HuH-7 (cell line): ENCODE results near the gene ALDH1A1.
"Not testable (repeated sequence)": the region's sequence is repeated elsewhere in the genome, so short reads cannot be mapped to it uniquely, and the experiment has no call there.

Experiments
- DNase-seq: peaks from one replicate; pipeline ENCODE4 v3.0.0; 2011; ENCODE audit warnings: low spot score

The ALDH1A1 gene

DNA sequence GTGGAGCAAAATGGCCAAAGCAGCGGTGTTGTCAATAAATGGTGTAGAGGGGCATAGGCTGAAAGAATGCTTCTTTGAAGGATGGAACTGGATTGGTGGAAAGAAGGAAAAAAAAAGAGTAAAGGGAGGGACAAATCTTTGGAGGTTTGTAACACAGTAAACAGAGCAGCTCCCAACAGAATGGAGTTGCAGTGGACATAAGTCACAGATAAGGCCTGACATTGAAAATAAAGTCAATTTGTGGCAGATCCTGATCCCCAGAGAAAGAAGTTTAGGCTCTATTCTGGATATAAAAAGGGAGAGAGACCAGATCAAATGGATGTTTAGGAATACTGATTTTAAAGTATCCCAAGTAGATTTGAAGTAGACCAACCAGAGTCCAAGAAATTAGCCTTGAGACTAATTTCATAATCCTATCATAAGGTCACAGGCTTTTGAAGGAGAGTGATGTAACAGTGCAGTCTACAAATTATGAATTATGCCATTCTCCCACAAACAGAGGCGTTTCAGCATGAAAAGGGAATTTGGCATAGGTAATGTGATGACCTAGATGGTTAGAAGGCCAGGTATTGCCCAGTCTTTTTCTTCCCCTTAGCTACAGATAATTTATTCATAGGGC lies 8.9 kb downstream of the ALDH1A1 start:
- DNase-seq = no peak

DNA sequence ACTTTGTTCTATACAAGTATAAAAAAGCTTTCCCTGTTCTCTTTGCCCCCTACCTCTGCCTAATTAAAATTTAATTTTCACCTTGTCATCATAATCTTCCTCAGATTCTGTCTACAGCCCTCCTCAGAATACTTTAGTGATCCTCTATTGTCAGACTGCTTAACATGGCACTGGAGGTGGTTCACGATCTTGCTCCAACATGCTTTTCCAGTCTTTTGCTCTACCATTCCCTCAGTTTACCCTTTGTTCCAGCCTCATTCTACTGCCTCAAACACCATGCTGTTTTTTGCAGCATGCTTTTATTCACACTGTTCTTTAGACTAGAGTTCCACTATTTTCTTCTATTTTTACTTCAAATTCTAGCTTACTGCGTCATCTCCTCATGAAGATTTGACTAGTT lies 10.4 kb downstream of the ALDH1A1 start:
- no peak for DNase-seq

DNA sequence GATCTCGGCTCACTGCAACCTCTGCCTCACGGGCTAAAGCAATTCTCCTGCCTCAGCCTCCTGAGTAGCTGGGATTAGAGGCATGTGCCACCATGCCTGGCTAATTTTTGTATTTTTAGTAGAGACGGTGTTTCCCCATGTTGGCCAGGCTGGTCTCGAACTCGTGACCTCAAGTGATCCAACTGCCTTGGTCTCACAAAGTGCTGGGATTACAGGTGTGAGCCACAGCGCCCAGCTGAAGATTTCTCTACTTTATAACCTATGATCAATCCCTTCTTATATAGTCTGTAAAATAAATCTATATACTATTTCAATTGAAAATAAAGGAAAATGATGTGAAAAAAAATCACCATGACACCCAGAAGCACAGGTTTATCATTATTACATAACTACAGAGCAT lies 13.3 kb downstream of the ALDH1A1 start:
- not testable (repeated sequence) for DNase-seq

DNA sequence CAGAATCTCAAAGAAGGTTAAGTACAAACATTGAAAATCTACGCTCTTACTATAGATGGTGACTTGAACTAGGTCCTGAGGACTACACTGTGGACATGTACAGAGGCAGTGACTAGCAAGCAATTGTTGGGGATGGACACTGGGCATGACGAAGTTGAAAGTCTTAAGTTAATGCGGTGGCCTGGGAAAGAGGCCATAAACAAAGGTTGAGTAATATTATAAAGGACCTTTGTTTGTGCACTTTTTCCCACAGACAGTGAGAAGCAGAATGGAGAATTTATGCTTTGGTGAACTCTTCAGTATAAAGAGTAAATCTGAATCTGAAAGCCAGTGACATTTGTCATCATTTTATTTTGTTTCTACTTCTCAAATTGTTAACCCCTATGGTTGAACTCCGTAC lies 15.3 kb downstream of the ALDH1A1 start:
- peak; percentile 24 for DNase-seq

DNA sequence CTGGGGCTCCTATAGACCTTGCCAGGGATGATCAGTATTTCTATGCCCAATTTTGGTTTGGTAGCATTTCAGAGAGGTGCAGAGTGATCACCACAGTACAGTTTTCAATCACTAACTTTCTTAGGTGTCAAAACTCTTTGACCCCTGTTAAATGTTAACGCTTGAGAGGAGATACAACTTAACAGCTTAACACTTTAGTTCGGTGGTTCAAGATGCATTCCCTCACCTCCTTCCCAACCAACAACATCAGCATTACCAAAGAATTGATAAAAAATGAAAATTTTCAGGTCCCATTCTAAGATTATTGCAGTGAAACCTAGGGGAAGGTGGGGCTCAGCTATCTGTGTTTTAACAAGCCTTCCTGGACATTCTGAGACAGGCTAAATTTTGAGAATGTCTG lies 16.2 kb downstream of the ALDH1A1 start:
- DNase-seq = no peak

DNA sequence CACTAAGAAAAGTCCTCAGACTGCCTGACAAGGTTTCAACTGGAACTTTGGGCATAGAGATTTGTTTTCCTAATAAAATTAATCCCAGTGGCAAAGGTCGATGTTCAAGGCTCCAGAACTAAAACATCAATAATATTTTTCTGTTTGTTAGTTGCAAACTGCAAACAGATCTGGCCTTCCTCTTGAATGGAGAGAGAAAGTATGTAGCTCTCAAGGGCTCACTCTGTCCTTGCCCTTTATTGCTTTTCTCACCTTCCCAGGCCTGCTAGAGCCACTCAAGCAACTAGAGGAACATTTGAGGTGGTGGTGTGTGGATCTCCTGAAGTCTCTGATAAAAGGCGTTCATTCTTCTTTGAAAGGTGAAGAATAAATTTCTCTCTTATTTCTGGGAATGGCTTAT lies 16.6 kb downstream of the ALDH1A1 start:
- DNase-seq = no peak

DNA sequence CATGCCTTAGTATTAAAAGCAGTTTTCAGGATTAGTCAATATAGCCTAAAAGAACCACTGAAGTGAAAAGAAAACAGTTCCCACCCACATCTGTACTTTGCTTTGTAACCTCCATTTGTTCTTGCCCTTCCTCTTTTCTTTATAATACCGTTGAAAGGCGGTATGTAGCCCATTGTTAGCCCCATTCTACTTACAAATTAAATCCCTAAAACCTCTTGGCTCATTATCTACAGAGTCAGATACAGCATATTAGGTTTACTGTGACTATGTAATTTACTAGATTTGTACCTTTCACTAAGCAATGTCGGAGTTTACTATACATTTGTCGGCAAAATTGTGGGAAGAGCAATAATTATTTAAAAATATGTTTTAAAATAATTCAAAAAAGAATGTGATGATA lies 17.3 kb downstream of the ALDH1A1 start:
- no peak for DNase-seq

DNA sequence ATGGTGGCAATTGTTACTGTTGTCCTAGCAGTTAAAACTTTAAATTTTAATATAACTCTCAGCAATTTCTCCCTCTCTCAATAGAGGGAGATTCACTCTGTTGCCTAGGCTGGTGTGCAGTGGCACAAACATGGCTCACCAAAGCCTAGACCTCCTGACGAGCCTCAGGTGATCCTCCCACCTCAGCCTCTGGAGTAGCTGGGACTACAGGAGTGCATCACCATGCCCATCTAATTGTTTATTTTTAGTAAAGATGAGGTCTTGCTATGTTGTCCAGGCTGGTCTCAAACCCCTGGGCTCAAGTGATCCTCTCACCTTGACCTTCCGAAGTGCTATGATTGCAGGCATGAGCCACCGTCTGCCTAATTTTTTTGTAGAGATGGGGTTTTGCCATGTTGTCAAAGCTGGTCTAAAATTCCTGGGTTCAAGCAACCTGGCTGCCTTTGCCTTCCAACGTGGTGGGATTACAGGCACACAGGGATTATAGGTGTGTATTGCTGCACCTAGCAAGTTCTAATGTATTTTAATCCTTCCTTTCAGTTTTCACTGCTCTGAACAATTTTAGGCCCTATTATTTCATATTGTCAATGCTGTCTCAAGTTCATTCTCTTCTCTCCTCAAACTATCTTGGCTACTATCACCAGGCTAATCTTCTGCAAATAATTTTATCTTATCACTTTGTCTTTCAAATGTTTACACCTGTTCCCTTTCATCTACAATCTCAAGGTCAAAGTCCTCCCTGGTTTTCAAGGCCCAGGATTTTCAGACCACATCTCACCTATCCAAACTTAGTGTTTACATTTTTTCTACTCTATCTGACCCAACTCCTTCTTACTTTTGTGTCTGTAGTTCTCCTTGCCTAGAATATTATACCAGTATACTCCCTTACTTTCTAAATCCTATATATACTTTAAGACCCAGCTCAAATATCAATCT lies 18.9 kb downstream of the ALDH1A1 start:
- DNase-seq = no peak

DNA sequence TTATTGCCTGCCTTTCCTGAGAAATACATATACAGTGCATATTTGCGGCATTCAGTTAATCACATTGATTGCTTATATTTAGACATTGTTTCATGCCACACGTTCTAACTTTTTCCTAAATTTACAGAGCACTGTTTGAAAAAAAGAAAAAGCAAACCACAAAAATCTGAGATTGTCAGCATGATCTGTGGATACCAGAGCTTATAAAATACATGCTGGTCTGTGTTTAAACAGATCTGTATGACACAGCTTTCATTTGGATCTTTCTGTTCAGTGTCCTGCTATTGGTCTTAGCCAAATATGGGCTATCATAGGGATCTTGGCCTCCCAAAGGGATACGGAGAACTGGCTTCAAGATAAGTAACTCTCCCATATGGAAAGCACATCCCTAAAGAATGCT lies 20.2 kb downstream of the ALDH1A1 start:
- DNase-seq = no peak

DNA sequence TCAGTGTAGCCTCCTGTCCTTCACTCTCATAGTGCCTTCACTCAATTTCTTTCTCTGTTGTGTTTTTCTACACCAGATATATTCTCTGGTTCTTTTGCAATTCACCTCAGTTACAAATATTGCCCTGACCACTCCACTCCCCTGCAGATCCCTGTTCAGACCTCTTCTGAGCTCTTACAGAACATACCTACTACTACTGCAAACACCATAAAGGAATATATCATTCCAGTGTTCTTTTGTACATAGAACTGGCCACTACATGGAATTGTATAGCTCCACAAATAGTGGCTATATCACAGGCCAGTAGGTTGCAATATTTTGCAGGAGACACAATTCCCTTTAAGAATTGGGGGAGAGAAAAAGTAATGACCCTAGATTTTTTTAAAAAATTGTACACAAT lies 21.0 kb downstream of the ALDH1A1 start:
- peak; percentile 13 for DNase-seq

DNA sequence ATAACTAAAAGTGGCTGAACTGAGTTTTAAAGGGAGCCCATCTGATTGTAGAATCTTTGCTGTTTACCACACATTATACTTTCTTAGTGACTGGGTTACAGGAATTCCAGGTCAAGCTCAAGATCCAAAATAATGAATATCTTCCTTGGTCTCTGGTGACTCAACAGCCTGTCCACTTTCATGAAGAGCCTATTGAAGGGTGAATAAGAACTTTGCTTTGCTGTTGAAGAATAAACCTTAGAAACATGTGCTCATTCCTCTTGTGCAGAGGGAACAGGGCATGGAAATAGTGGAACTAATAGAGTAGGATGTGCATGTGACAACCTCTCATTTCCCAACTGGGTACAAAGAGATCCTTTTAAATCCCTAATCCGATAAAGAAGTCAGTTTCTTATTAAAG lies 21.4 kb downstream of the ALDH1A1 start:
- no peak for DNase-seq

DNA sequence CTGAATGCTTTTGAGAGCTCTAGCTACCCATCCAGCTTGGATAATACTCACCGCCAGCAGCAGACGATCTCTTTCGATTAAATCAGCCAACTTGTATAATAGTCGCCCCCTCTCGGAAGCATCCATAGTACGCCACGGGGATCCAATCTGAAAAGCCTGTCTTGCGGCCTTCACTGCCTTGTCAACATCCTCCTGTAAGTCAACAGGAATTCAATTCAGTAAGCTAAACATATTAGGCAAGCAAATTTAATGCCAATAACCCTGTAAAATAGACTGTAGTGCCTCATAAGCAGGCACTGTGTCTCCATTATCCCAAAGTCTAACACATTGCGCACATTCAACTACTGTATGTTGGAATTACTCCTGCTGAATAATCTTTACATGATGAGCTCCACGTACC lies 22.0 kb downstream of the ALDH1A1 start:
- no peak for DNase-seq

DNA sequence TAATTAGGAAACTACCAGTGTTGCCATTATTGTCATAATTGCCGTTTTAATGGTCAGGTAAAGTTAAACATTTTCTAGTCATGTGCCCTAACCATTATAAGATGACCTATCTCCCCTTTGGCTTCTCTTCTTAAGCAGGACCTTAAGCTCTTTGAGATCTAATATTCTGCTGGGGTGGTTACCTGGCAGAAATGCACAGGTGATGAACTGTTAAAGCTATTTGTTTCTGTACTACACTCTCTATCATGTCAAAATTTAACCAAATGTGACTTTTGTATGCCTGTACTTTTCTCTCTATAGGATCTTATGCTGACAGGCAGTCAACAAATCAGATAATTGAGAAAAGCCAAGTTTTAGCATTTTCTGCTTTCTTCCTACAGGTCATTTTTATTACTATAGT lies 23.3 kb downstream of the ALDH1A1 start:
- no peak for DNase-seq

DNA sequence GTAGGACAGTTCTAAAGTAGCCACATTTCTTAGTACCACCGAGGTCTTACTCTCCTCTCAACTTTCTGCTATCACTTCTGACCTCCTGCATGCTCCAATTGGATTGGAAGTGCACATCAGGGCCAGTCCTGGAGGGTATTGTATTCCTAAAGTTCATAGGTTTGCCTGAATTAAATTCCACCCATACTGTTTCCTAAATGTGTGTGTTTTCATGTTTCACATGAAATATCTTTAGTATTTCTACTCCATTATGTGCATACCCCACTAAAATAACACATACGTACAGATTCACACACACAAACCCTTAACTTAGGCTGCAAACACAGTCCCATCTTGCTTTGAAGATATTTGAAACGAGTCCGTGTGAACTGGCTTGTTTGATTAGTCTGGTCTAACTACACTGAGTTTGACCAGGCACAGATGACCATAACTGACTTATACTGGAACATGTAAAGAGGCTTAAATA lies 24.8 kb downstream of the ALDH1A1 start:
- DNase-seq = no peak

DNA sequence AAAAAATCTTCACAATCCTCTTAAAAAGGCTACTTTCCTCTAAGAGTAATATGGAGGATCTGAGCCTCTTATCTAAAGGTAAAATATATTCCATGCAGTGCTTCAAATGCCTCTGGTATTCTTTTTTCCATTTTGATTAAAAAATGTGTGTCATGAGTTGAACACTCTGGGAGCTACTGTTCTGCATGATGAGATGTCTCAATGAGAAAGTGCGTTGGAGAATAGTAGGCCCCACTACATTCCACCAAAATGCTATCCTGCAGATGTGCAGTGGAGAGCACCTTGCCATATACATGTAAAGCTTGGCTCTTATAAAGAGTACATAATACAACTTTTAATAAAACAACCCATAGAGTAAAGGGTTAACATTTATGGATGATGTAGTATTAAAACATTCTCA lies 26.3 kb downstream of the ALDH1A1 start:
- no peak for DNase-seq

DNA sequence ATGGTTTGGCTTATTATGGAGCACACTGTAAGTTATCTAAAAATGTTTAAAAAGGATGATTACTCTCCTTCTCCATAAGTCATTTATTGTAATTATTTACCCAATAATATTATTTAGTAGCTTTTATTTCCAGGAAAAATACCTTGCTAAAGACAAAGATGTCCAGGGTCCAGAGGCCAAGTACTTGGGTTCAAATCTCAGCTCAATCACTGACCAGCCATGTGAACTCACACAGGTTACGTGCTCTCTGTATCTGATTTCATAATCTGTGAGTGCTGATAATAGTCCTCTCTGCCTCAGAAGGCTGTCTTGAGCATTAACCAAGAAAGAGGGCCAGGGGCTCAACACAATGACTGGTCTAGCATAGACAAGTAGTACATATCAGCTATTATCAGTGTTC lies 27.0 kb downstream of the ALDH1A1 start:
- no peak for DNase-seq

DNA sequence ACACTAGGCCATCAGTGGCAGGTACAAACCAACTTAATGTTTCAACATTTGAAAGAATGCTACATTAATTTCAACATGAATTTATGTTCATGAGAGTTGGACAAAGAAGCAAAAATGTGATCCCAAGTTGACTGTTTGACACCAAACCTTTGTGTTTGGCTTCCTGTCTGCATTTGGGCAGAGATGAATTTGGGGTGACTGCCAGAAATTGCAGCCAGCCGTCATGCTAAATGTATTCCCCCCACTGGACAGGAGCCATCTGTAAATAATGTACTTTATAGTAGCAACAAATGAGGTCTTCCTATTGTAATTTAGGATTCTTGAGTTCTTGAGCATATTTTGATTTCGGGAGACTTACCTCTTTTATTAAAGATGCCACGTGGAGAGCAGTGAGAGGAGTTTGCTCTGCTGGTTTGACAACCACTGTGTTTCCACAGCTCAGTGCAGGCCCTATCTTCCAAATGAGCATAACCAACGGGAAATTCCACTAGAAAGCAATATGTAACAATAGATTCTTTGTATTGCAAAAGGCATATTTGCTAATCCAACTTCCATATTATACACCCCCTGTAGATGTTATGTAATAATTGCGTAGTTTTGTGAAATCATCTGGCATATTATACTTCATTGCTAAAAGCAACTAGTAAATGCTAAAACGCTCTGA lies 27.6 kb downstream of the ALDH1A1 start:
- peak; percentile 13 for DNase-seq

DNA sequence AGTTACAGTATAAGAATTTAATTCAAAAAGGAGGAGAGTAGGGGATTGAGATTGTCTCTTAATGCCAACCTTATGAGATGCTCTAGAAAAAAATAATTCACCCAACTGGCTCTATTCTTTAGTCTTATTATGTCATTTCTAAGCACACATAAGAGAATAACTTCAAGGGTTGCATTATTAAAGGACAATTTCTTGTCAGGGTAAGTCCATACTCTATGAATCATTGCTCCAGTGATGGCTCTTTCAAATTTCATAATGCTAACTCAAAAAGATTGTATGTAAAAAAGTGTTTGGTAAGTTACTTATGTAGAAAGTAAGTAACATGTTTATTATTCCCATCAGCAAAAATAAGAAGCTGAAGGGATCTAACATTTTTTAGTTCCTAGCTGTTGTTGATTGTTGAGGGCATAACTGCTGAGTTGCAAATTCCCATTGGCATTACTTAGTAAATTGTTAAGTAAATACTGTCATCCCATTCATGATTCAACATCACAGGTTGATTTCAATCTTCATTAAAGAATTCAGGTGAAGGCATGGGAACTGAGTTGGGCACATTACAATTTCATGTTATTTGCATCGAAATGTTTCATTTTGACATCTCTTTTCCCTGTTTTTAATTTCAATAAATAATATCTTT lies 28.6 kb downstream of the ALDH1A1 start:
- DNase-seq = no peak

DNA sequence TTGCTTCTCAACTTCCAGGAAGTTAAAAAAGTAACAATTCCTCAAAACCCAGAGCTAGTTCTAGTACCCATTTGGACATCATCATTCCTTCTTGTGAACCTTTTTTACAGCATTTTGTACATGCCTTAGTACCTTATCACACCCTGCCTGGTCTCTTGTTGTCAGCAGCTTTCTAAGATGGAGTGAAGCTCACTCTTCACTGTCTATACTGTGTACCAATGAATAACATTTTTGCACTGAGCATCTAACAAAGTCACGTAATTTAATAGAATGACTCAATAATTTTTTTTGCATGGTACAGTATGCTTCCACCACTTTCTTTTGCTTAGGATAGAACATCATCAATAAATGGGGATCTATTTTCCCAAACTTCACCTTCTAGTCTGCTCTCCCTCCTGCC lies 29.8 kb downstream of the ALDH1A1 start:
- no peak for DNase-seq

DNA sequence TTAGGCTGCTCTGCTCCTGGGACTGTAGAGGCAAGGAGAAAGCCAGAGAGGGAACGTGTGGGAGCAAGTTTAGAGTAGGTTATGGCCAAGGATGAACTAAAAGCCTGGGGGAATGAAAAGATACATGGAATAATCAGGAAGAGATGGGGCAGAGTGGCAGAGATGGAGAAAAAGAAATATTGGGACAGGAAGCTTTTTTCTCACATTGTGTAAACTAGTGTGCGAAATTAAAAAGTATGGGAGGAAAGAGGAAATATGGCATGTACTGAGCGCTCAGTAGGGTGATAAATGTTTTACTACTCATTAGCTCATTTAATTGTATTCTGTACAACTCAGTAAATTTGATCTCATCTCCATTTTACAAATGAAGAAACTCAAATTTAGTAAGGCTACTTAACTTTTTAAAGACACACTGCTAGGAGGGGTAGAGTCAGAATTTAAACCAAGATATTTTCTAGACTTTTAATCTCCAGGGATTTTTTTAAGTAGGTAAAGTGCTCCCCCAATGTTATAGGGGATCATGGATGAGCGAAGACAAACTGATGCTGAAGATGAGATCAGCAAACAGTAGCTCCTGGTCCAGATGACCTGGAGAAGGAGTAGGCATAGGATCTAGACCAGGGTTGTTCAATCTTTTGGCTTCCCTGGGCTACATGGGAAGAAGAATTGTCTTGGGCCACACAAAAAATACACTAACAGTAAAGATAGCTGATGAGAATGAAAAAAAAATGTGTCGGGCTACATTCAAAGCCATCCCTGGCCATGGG lies 30.8 kb downstream of the ALDH1A1 start:
- DNase-seq = no peak

DNA sequence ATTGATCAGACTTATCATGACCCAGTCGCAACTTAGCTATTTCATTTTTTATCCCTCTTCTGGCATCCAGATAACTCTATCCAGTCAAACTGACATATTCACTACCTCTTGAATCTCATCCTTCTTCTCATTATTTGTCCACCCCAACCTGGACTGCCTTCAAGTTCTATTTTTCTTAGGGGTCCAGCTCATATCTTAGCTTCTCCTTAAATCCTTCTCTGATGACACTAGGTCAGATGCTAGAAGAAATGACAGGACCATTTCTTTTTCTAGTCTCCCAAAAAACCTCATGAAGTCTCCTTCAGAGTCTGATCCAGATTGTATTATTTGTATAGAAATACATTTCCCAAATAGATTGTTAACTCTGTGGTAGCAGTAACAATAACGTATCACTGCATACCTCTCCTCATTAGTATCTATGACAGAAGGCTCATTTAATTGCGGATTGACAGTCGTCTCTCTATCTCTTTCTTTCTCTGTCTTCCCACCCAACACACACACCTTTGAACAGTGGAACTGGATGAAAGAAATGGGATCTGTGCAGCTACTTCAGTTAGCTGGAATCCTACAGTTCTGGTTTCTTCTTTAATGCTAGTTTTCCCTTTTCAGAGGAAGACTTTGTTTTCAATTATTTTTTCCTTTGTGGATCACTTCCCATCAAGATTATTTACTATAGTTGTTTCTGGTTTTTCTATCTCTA lies 33.5 kb downstream of the ALDH1A1 start:
- DNase-seq = no peak
